NCI-H82 treated with DMSO at 0.1 percent for 48 hours (cell line): ENCODE results near the gene SHB.
"Not testable (repeated sequence)": the region's sequence is repeated elsewhere in the genome, so short reads cannot be mapped to it uniquely, and the experiment has no call there.

ENCODE experiments used
- DNase-seq: peaks from one replicate; lab custom pipeline; 2025; ENCODE audit not compliant: unreplicated experiment; lab: John Stamatoyannopoulos, UW

SHB gene

DNA sequence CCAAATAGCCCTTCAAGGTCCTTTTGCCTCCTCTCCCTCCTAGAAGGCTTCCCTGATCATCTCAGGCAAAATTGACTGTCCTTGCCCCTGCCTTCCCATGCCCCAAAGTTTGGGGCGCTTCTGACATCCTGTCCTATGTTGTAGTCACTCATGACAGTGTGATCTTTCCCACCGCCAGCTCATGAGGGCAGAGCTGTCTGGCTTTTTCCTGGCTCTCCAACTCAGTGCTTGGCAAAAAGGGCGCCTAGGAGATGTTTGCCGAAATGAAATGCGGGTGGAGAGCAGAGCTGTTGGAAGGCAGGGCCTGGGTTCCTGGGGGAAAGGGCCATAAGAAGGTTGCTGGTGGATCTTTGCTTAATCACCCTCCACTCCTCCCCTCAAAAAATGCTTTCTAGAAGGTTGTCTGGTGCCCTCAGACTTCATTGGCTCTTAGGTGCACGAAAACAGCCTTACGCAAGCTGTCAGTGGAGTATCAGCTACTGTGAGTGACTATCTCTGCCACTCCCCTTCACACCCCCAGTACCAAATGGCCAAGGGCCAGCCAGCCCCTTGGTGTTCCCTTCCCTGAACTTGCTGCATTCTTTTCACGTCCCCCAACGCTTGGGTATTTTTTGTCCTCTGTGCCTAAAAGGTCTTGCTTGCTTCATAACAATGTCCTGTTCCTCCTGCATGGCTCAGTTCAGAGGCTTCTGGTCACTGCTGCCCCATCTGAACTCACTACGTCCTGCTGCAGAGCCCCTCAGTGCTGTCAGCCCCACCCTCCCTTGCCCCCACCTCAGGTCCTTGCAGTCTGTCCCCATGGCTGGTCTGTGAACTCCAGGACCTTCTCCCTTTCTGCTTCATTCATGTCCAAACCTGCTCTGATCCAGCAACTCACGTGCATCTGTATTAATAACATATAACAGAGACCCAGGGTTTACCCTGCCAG, 162.5 kb downstream of the SHB start:
- no peak for DNase-seq

DNA sequence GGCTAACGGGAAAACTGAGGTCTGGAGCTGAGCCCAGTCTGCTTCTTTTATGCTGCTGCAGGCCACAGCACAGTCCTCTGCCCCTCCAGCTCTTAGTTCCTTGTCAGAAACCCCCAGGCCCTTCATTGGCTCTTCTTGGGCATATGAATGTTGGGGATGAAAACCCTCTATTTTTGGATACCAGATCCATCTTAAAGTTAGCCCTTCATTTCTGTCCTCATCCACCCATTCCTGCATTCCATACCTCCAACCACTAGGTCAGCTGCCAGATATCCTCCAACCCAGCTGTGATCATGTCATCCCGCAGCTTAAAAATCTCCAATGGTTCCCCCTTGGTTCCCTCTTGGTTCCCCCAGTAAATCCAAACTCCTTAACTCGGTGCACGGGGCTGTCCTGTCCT, 163.3 kb downstream of the SHB start:
- DNase-seq: no peak

- DNase-seq: no peak
Measured at GRCh38 chr9:37905131-37905505, 163.9 kb downstream of the SHB start.

- DNase-seq: no peak
Measured at GRCh38 chr9:37904445-37905130, 164.4 kb downstream of the SHB start.

DNA sequence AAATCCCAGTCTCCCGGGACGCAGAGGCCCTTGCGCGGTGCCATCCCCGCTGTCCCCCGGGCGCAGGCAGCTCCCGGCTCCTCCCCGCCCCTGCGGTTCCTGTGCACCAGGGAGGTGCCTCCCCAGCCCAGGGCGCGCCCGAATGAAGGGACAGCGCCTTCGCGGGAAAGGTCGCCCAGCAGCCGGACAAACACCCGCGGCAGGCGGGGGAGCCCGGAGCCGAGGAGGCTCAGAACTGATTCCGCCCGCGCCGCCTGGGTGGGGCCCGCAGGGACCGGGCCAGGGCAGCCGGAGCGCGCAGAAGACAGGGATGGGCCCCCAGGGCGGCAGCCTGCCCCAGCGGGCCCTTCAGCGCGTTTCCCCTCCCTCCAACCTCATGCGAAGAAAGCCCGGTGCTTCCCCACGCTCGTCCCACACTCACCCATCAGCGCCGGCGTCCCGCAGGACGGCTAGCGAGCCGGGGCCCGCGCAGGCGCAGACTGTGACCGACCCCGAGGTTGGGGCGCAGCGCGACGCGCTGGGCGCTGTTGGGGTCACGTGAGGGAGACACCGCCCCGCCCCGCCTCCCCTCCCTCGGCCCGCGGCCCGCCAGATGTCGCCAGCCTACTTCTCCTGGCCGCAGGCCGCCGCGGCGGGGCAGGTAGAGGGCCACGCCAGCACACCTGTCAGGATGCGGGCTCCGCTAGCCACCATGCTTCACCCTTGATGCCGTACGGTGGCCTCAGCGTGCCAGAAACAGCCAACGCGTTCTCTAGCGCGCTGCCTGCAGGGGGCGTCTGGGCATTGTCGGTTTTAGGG, 165.2 kb downstream of the SHB start, which contains the start of gene SLC25A51:
TSS of gene SLC25A51 (minus strand) at position 481 of the 798 bp plus-strand sequence. CDS start 15,577 bp downstream, outside the sequence.
- DNase-seq: peak; percentile 44

DNA sequence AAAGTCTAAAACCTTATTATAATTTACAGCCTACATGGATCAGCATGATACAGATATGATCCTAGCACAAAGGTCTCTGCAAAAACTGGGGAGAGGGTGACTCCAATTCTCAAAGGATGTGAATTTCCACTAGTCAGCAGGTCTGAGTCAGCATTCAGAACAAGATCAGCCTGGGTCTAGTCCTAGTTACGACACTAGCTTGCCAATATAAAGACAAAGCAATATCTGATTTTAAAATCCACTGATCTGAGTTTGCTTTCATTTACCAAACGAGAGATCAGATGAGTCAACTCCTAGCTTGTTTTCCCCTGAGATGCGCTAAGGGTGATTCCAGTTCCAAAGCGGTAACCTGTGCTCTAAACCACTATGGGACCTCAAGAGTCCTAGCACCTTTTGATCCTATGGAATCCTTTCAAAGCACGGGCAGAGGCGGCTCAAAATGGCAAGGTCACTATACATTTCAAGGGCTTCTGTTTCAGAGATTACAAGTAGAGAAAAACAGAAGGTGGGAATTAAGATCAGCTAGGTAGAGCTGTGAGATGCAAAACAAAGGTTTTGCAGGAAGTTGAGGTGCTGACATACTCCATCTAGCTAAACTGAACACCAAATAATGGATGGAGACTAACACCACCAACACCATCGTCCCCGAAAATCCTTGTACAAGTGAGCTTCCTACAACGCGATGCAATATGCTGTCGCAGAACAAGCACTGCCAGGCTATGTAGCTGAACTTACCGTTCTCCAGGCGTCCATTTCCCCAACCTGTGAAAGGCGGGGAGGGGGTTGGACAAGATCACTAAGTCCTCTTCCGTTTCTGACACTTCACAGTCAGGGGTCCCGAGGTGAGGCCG, 166.0 kb downstream of the SHB start:
- DNase-seq: no peak

DNA sequence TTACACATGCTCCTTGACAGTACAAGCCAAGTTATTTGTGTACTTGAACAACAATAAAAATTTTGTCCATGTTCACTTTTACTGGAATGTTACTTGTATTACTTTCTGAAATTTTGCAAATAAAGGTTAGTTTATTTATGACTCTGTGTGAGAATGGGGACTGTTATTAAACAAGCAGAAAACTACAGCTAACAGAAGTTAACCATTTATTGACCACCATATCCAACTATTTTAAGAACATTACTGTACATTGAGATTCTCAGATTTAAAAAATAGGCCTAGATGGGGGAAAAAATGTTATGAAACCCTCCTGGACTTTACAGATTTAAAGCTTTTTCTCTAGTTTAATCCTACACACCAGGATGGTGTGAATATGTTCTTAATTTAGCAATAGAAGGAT, 166.9 kb downstream of the SHB start:
- no peak for DNase-seq

- no peak for DNase-seq
Measured at GRCh38 chr9:37899041-37899440, 170.0 kb downstream of the SHB start.

DNA sequence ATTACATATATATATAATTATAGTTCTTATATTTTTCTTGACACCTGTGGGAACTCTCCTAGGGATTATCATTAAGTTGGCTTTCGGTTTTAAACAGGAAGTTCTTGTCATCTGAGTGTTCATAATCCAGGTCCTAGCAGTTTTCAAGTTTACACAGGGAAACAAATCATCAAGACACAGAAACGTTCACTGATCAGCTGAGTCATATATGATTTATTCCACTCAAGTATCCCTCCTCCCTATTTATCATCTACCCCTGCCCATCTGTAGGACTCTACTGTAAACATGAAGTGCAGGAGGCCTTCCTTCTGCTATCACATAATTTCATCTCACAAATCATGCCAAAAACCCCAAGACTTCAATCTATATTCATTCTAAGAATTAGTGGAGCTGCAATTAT, 171.4 kb downstream of the SHB start:
- DNase-seq: no peak

DNA sequence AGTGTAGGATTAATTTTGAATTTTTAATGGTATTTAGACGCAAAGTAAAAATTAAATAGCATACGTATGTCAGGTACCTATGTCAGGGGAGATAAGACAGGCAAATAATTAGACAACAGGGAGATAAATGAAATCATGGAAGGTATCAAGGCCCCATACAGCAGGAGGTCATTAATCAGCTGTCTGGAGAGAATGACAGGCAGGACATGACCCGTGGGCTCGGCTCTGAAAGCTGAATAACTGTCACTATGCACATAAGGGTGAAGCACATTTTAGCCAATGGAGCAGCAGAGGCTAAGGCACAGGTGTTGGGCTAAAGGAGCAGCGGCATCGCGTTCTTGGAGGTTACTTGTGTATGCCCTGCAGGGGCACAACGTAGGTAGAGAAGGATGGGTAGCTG, 177.0 kb downstream of the SHB start:
- DNase-seq: no peak

DNA sequence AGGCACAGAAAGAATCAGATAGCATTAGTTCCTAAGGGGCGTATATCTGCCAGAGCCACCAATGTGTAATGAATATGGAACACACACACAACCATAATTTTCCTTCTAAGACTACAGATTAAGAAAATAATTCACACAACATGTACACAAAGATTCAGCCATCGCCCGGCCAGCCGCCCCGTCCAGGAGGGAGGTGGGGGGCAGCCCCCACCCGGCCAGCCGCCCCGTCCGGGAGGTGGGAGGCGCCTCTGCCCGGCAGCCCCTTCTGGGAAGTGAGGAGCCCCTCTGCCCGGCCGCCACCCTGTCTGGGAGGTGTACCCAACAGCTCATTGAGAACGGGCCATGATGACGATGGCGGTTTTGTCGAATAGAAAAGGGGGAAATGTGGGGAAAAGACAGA, 178.0 kb downstream of the SHB start:
- DNase-seq: not testable (repeated sequence)

GRCh38 chr9:37889536-37889935, 179.5 kb downstream of the SHB start:
- no peak for DNase-seq

GRCh38 chr9:37887977-37888583, 180.9 kb downstream of the SHB start:
- not testable (repeated sequence) for DNase-seq

- DNase-seq: no peak
Measured at GRCh38 chr9:37880916-37881479, 188.0 kb downstream of the SHB start.

- no peak for DNase-seq
Measured at GRCh38 chr9:37876376-37876775, 192.7 kb downstream of the SHB start.

GRCh38 chr9:37873955-37874354, 195.1 kb downstream of the SHB start:
- no peak for DNase-seq

GRCh38 chr9:37870799-37871176, 198.2 kb downstream of the SHB start:
- no peak for DNase-seq

- DNase-seq: peak; percentile 22
Measured at GRCh38 chr9:37870081-37870798, 198.8 kb downstream of the SHB start.
